PFSK-1 (cell line): ENCODE results near the gene GAS1.

ENCODE experiments used
- POLR2AphosphoS5 ChIP-seq: IDR thresholded peaks from 2 replicates; pipeline ENCODE4 v1.6.1; 2012; ENCODE audit warnings: low read depth, mild to moderate bottlenecking, control low read depth, low read length, moderate library complexity
- TF ChIP-seq, protein P1 (sequence below), 2 experiments: IDR thresholded peaks; 2 replicates each; pipeline versions ENCODE4 v1.6.1 to v1.8.0; 2011 to 2012; ENCODE audit warnings: low read depth in 2 of 2, low read length in 2 of 2, control low read depth in 1 of 2, inconsistent platforms in 1 of 2, mild to moderate bottlenecking in 1 of 2, moderate library complexity in 1 of 2; ENCODE audit not compliant: insufficient read depth in 1 of 2

DNA sequence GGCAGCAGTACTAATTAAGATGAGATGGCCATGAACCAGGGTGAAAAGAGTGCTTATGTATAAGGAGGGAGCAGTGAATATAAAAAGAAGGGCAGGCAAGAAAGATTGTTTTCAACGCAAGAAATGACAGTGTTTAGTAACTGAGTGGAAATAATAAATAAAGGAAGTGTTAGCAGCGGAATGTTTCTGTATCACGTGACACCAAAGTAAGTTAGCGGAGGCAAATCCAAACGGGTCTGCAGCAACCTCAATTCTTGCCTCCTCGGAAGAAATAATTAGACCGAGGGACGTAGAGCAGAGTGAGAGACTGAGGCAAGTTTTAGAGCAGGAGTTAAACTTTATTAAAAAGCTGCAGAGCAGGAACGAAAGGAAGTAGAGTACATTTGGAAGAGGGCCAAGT, 15.4 kb upstream of the GAS1 start:
- TF ChIP-seq, protein P1, sequence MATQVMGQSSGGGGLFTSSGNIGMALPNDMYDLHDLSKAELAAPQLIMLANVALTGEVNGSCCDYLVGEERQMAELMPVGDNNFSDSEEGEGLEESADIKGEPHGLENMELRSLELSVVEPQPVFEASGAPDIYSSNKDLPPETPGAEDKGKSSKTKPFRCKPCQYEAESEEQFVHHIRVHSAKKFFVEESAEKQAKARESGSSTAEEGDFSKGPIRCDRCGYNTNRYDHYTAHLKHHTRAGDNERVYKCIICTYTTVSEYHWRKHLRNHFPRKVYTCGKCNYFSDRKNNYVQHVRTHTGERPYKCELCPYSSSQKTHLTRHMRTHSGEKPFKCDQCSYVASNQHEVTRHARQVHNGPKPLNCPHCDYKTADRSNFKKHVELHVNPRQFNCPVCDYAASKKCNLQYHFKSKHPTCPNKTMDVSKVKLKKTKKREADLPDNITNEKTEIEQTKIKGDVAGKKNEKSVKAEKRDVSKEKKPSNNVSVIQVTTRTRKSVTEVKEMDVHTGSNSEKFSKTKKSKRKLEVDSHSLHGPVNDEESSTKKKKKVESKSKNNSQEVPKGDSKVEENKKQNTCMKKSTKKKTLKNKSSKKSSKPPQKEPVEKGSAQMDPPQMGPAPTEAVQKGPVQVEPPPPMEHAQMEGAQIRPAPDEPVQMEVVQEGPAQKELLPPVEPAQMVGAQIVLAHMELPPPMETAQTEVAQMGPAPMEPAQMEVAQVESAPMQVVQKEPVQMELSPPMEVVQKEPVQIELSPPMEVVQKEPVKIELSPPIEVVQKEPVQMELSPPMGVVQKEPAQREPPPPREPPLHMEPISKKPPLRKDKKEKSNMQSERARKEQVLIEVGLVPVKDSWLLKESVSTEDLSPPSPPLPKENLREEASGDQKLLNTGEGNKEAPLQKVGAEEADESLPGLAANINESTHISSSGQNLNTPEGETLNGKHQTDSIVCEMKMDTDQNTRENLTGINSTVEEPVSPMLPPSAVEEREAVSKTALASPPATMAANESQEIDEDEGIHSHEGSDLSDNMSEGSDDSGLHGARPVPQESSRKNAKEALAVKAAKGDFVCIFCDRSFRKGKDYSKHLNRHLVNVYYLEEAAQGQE (IDR thresholded peaks at IDR 0.05; ENCODE audit: insufficient read depth in 1 of 2, low read depth in 2 of 2, low read length in 2 of 2) = no peak
- no peak for TF ChIP-seq POLR2AphosphoS5
